SK-N-SH (cell line): ENCODE results near the gene F2. TPM values are rescaled to one million over a fixed set of nuclear protein-coding genes. Genes with fewer than 3 reads are reported as not detected.

Source experiments
- CTCF ChIA-PET: fragments of 300-600, 350-600 bp; formaldehyde crosslinking; extraction: SDS; loops from one replicate; lab custom pipeline; 2021; lab: Yijun Ruan, JAX
- POLR2A ChIA-PET: fragments of 350-600 bp; sonication (Branson Sonifier 250); formaldehyde crosslinking; extraction: SDS; loops from one replicate; lab custom pipeline; 2020; ENCODE audit warnings: antibody characterized with exemption, inconsistent platforms; lab: Yijun Ruan, JAX
- DNase-seq: peaks from one replicate; pipeline ENCODE4 v3.0.0; 2012
- H2AFZ ChIP-seq: fragments of 200-600 bp; sonication (generic); 2 replicates; pipeline ENCODE4 v1.8.1; 2016; ENCODE audit warnings: antibody characterized with exemption, mild to moderate bottlenecking, low read depth
- H3F3A ChIP-seq: fragments of 200-600 bp; sonication (generic); replicated peaks from 2 replicates; pipeline ENCODE3; 2016; ENCODE audit warnings: antibody characterized with exemption, mild to moderate bottlenecking; ENCODE audit not compliant: insufficient read depth
- H3K27ac ChIP-seq, 2 experiments: fragments of 200-500 bp in 1 of 2; fragments of 200-600 bp in 1 of 2; sonication (Bioruptor generic) in 1 of 2; sonication (generic), shearing (Covaris generic) in 1 of 2; 2 replicates each; pipeline versions ENCODE4 v1.5.1 to v1.6.1; 2014 to 2016; ENCODE audit warnings: low read depth in 2 of 2, inconsistent platforms in 1 of 2, low read length in 1 of 2, mild to moderate bottlenecking in 1 of 2, mixed read lengths in 1 of 2
- H3K27me3 ChIP-seq: fragments of 200-600 bp; sonication (generic), shearing (Covaris generic); 2 replicates; pipeline ENCODE4 v1.6.1; 2016; ENCODE audit warnings: mixed run types; ENCODE audit not compliant: insufficient read depth
- H3K36me3 ChIP-seq, 2 experiments: fragments of 200-500 bp in 1 of 2; fragments of 200-600 bp in 1 of 2; sonication (Bioruptor generic) in 1 of 2; sonication (generic) in 1 of 2; replicated peaks in 1 of 2; 2 replicates each; pipeline versions ENCODE3 to v1.5.1; 2014 to 2016; ENCODE audit warnings: low read length in 1 of 2, mild to moderate bottlenecking in 1 of 2; ENCODE audit not compliant: insufficient read depth in 2 of 2, control insufficient read depth in 1 of 2
- H3K4me1 ChIP-seq, 2 experiments: fragments of 200-500 bp in 1 of 2; fragments of 200-600 bp in 1 of 2; sonication (Bioruptor generic) in 1 of 2; sonication (generic), shearing (Covaris generic) in 1 of 2; 2 replicates each; pipeline versions ENCODE4 v1.5.1 to v1.6.1; 2014 to 2016; ENCODE audit warnings: low read depth in 1 of 2, low read length in 1 of 2, mixed run types in 1 of 2; ENCODE audit not compliant: insufficient read depth in 2 of 2, control insufficient read depth in 1 of 2
- H3K4me2 ChIP-seq: fragments of 200-600 bp; sonication (generic), shearing (Covaris generic); 2 replicates; pipeline ENCODE4 v1.6.1; 2017; ENCODE audit warnings: mixed run types
- H3K4me3 ChIP-seq, 2 experiments: fragments of 200-500 bp in 1 of 2; fragments of 200-600 bp in 1 of 2; sonication (Bioruptor generic) in 1 of 2; sonication (generic), shearing (Covaris generic) in 1 of 2; 2 replicates each; pipeline versions ENCODE4 v1.5.1 to v1.8.1; 2014 to 2016; ENCODE audit warnings: low read depth in 2 of 2, inconsistent platforms in 1 of 2, low read length in 1 of 2, mild to moderate bottlenecking in 1 of 2, mixed read lengths in 1 of 2, moderate library complexity in 1 of 2
- H3K79me2 ChIP-seq: fragments of 200-600 bp; sonication (generic); 2 replicates; pipeline ENCODE4 v1.8.1; 2017; ENCODE audit warnings: mild to moderate bottlenecking; ENCODE audit not compliant: insufficient read depth
- H3K9ac ChIP-seq: fragments of 200-600 bp; sonication (generic); 2 replicates; pipeline ENCODE4 v1.6.1; 2017; ENCODE audit warnings: mixed run types
- H3K9me2 ChIP-seq: fragments of 200-600 bp; sonication (generic); 2 replicates; pipeline ENCODE4 v1.6.1; 2017; ENCODE audit warnings: mixed run types
- H3K9me3 ChIP-seq: fragments of 200-600 bp; sonication (generic); 2 replicates; pipeline ENCODE4 v1.6.1; 2017; ENCODE audit warnings: mixed run types, mild to moderate bottlenecking, moderate library complexity
- H4K20me1 ChIP-seq: fragments of 200-600 bp; sonication (generic); 2 replicates; pipeline ENCODE4 v1.6.1; 2017; ENCODE audit warnings: mild to moderate bottlenecking, mixed run types; ENCODE audit not compliant: insufficient read depth
- CHD2 ChIP-seq: fragments of 150-350 bp; IDR thresholded peaks from 2 replicates; pipeline ENCODE4 v1.6.1; 2018; ENCODE audit warnings: low read length; ENCODE audit not compliant: partially characterized antibody
- ELF1 ChIP-seq: IDR thresholded peaks from 2 replicates; pipeline ENCODE4 v1.4.0; 2012
- EZH2phosphoT487 ChIP-seq: fragments of 200-600 bp; sonication (generic); IDR thresholded peaks from 2 replicates; pipeline ENCODE4 v1.6.1; 2017; ENCODE audit warnings: low read depth, mixed run types, mild to moderate bottlenecking, antibody characterized with exemption, moderate library complexity, borderline replicate concordance
- FOSL2 ChIP-seq: IDR thresholded peaks from 2 replicates; pipeline ENCODE4 v1.4.0; 2012; ENCODE audit warnings: low read depth, mild to moderate bottlenecking, moderate library complexity, borderline replicate concordance
- FOXJ3 ChIP-seq: sonication (generic); formaldehyde crosslinking; IDR thresholded peaks from 2 replicates; pipeline ENCODE4 v1.5.1; 2020; ENCODE audit warnings: mild to moderate bottlenecking, missing genetic modification reagents
- FOXM1 ChIP-seq: IDR thresholded peaks from 2 replicates; pipeline ENCODE4 v1.4.0; 2012; ENCODE audit warnings: low read depth, mild to moderate bottlenecking
- MXI1 ChIP-seq: IDR thresholded peaks from 2 replicates; pipeline ENCODE4 v1.6.1; 2012; ENCODE audit warnings: mild to moderate bottlenecking, low read depth, low read length, improper control_type of control experiment
- NFIC ChIP-seq: IDR thresholded peaks from 2 replicates; pipeline ENCODE4 v1.4.0; 2012; ENCODE audit warnings: borderline replicate concordance
- NRF1 ChIP-seq: IDR thresholded peaks from 2 replicates; pipeline ENCODE4 v1.6.1; 2012; ENCODE audit warnings: low read depth, mild to moderate bottlenecking, low read length
- POLR2AphosphoS5 ChIP-seq: IDR thresholded peaks from 2 replicates; pipeline ENCODE4 v1.6.1; 2012; ENCODE audit warnings: low read depth, low read length
- RAD21 ChIP-seq: IDR thresholded peaks from 2 replicates; pipeline ENCODE4 v1.6.1; 2012; ENCODE audit warnings: mild to moderate bottlenecking, low read length
- RFX5 ChIP-seq: IDR thresholded peaks from 2 replicates; pipeline ENCODE4 v1.6.1; 2012; ENCODE audit warnings: mild to moderate bottlenecking, improper control_type of control experiment, low read length
- SIN3A ChIP-seq: IDR thresholded peaks from 2 replicates; pipeline ENCODE4 v1.6.1; 2012; ENCODE audit warnings: low read depth, mild to moderate bottlenecking, low read length, moderate library complexity, borderline replicate concordance
- SMC3 ChIP-seq: IDR thresholded peaks from 2 replicates; pipeline ENCODE4 v1.6.1; 2012; ENCODE audit warnings: low read depth, low read length, improper control_type of control experiment
- TCF12 ChIP-seq: IDR thresholded peaks from 2 replicates; pipeline ENCODE4 v1.4.0; 2012
- TEAD4 ChIP-seq: IDR thresholded peaks from 2 replicates; pipeline ENCODE4 v1.4.0; 2012; ENCODE audit warnings: mild to moderate bottlenecking, borderline replicate concordance; ENCODE audit not compliant: insufficient read depth
- USF1 ChIP-seq: IDR thresholded peaks from 2 replicates; pipeline ENCODE4 v1.4.0; 2012; ENCODE audit warnings: low read depth, borderline replicate concordance
- YY1 ChIP-seq: IDR thresholded peaks from 2 replicates; pipeline ENCODE4 v1.4.0; 2012; ENCODE audit warnings: low read depth, mild to moderate bottlenecking
- ZBTB33 ChIP-seq: IDR thresholded peaks from 2 replicates; pipeline ENCODE4 v1.4.0; 2012; ENCODE audit warnings: low read depth, borderline replicate concordance
- WGBS: methylation state at CpG from one replicate; pipeline ENCODE4 v1.1.6; 2017; ENCODE audit warnings: low lambda C conversion rate; 5-methylcytosine and 5-hydroxymethylcytosine counted together
- polyA plus RNA-seq, 3 experiments: library from polyadenylated mRNA; depleted of rRNA; stranded (reverse); fragments of >200 nt; gene quantifications; 2 replicates each; pipeline ENCODE4 v1.2.3, GENCODE V29; 2012
- TF ChIP-seq, protein P1 (sequence below): fragments of 150-350 bp; IDR thresholded peaks from 2 replicates; pipeline ENCODE4 v1.6.1; 2017; ENCODE audit warnings: antibody characterized with exemption, low read length, low read depth, borderline replicate concordance

F2 gene
- polyA plus RNA-seq, 1 of the 3 experiments (the other 2 are of a cell fraction) = 0.07 TPM

DNA sequence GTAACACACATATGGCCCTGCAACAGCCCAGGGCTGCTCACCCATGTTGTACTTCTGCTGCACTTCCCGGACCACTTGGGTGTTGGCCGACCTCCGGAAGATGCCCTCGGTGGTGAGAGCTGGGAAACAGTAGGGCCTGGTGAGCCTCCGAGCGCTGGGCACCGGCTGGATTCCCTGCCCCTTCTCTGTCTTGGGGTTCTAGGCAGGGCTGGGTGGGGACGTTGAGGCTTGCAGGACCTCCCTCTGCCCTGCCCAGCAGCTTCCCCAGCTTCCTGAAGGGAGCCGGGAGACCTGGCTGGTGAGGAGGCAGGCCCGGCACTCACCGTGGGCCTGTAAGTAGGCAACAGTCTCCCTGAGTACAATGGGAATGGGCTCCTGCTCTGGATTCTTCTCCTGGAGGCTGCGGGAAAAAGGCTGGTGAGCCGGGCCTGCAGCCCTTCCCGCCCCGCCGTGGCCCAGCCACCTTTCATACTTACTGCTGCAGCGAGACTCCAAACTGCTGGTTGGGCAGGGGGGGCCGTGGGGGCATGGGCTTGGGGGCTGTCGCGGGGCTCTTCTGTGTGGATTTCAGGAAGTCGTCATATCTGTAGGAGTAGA, 38.8 kb upstream of the F2 start:
- no peaks in the 10 kb centered on the region for H4K20me1 ChIP-seq
- 92% methylated on average over 10 of the region's 21 CpGs for WGBS
- no peak overlapping the region for H3K9ac ChIP-seq
- no peak overlapping the region for H3K4me2 ChIP-seq
- no peak overlapping the region for H2AFZ ChIP-seq
- H3K27me3 ChIP-seq = no peaks in the 10 kb centered on the region
- no peaks in the 10 kb centered on the region for H3K9me2 ChIP-seq
- no peak overlapping the region for H3K27ac ChIP-seq
- peaks cover 13 to 46% of the 10 kb centered on the region in 2 experiments for H3K36me3 ChIP-seq
- CTCF ChIA-PET = no interaction called here
- peaks cover 4% of the 10 kb centered on the region for H3F3A ChIP-seq
- no peak overlapping the region for H3K4me3 ChIP-seq
- H3K79me2 ChIP-seq = no peaks in the 10 kb centered on the region; the same call in 1 of the 2 replicates
- H3K9me3 ChIP-seq = no peaks in the 10 kb centered on the region
- peaks cover 0 to 4% of the 10 kb centered on the region in 2 experiments; a peak in 1 of 4 replicates for H3K4me1 ChIP-seq
- DNase-seq = no peak
- TF ChIP-seq RAD21 (no peak), MXI1 (no peak), CHD2 (no peak)
- POLR2A ChIA-PET = interaction anchor here (0.6 kb wide), 2 partner anchors 10 to 19 kb away, joined by 3 to 4 read pairs; no protein-coding TSS in a partner anchor

DNA sequence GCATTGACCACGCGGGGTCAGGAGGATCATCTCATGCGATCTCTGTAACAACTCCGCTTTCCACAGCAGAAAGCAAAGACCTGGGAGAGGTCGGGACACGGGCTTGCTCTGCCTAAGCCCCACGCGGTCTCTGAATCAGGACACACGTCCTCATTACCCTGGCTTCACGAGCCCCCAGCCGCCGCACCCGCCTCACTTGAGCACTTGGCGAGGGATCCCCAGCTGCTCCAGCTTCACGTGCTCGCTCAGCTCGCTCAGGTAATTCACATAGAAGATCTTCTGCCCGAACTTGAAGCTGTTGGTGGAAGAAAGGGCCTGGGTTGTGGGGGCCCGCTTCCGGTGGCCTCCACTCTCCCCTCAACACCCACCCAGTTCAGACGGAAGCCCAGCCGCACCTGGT, 38.2 kb upstream of the F2 start:
- H3K27ac ChIP-seq = no peak overlapping the region
- H3K9me2 ChIP-seq = no peaks in the 10 kb centered on the region
- peaks cover 15 to 46% of the 10 kb centered on the region in 2 experiments for H3K36me3 ChIP-seq
- no peaks in the 10 kb centered on the region for H4K20me1 ChIP-seq
- H3K9me3 ChIP-seq = no peaks in the 10 kb centered on the region
- H3K27me3 ChIP-seq = no peaks in the 10 kb centered on the region
- DNase-seq = no peak
- ChIA-PET POLR2A (interaction anchor here (0.6 kb wide), 1 partner anchor 10 kb away, joined by 4 read pairs; no protein-coding TSS in a partner anchor), CTCF (no interaction called here)
- H3K79me2 ChIP-seq = no peaks in the 10 kb centered on the region; the same call in 1 of the 2 replicates
- H3K4me2 ChIP-seq = no peak overlapping the region
- H3K9ac ChIP-seq = no peak overlapping the region
- H3K4me3 ChIP-seq = no peak overlapping the region
- 94% methylated on average over 17 of the region's 22 CpGs for WGBS
- peaks cover 4% of the 10 kb centered on the region for H3F3A ChIP-seq
- no peaks in the 10 kb centered on the region; a peak in 1 of 4 replicates for H3K4me1 ChIP-seq
- no peak for TF ChIP-seq FOSL2
- TF ChIP-seq ELF1 = no peak
- no peak for TF ChIP-seq YY1
- TF ChIP-seq, protein P1, sequence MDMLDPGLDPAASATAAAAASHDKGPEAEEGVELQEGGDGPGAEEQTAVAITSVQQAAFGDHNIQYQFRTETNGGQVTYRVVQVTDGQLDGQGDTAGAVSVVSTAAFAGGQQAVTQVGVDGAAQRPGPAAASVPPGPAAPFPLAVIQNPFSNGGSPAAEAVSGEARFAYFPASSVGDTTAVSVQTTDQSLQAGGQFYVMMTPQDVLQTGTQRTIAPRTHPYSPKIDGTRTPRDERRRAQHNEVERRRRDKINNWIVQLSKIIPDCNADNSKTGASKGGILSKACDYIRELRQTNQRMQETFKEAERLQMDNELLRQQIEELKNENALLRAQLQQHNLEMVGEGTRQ = no peak
- TF ChIP-seq MXI1 = no peak
- TF ChIP-seq POLR2AphosphoS5 = no peak
- TF ChIP-seq SMC3 = no peak
- no peak for TF ChIP-seq CHD2
- TF ChIP-seq ZBTB33 = no peak
- no peak for TF ChIP-seq FOXJ3
- TF ChIP-seq RFX5 = no peak
- no peak for TF ChIP-seq EZH2phosphoT487
- no peak for TF ChIP-seq FOXM1
- no peak for TF ChIP-seq TEAD4
- TF ChIP-seq NRF1 = no peak
- no peak for TF ChIP-seq USF1
- no peak for TF ChIP-seq RAD21
- TF ChIP-seq TCF12 = no peak
- no peak for TF ChIP-seq NFIC
- no peak for TF ChIP-seq SIN3A
- no peak overlapping the region for H2AFZ ChIP-seq
